Sigmoid colon (tissue), 4 donors: ENCODE results near the gene IRF7.

Experiments
- CTCF ChIP-seq, 4 experiments: fragments of 450-650 bp in 3 of 4; fragments of 200-600 bp in 1 of 4; IDR thresholded peaks; one replicate each; pipeline ENCODE4 v1.5.1; 2016 to 2019; ENCODE audit warnings: antibody characterized with exemption in 4 of 4, mild to moderate bottlenecking in 3 of 4, moderate library complexity in 2 of 4
- EP300 ChIP-seq, 4 donors: sonication (generic); formaldehyde crosslinking; IDR thresholded peaks; one replicate each; pipeline ENCODE4 v1.6.1; 2017; ENCODE audit warnings: antibody characterized with exemption in 4 of 4

GRCh38 chr11:589798-590197, 26.0 kb downstream of the IRF7 start:
- TF ChIP-seq CTCF (IDR thresholded peaks at IDR 0.05): no peak
- no peak for TF ChIP-seq EP300 (IDR thresholded peaks at IDR 0.05)
